ENCODE measurements around the gene INPP5F.
A peak's percentile ranks its signal among the peaks of the same experiment; 100 is the strongest.
"Not testable (repeated sequence)": the region's sequence is repeated elsewhere in the genome, so short reads cannot be mapped to it uniquely, and the experiment has no call there.

INPP5F gene

DNA sequence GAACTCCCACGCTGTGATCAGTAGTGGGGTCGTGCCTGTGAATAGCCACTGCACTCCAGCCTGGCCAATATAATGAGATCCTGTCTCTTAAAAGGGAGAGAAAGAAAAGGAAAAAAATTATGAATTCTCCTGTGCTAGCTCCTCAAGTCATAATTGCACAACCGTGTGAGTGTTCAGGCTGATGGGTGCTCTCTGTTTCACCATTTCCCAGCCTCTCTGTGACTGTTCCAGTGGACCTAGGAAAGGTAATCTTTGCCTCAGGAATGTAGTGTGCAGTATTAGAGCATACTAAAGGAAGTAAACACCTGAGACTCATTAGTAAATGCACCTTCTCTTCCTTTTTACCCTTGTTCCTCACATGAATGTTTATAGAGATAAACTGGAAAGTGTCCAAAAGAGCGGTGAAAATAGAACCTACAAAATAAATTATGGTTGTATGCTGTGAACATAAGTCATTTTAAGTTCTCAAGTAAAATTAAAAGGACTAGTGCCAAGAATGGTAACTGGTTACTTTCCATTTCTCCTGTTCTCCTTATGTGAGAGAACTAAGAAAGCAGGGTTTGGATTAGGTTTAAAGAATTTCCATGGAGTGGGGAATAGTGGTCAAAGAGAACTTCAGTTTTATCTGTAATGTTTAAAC, 42.7 kb downstream of the INPP5F start:
- no peak overlapping the region for H3K4me3 ChIP-seq (ENCODE audit: low read length)
- no peak overlapping the region for H3K4me2 ChIP-seq (ENCODE audit: low read length)
- H3K4me1 ChIP-seq (ENCODE audit: control insufficient read depth, insufficient read depth, low read length) = peaks cover 40% of the 10 kb centered on the region
- H3K27me3 ChIP-seq (ENCODE audit: control insufficient read depth, insufficient read depth, low read length) = no peaks in the 10 kb centered on the region
- H3K36me3 ChIP-seq (ENCODE audit: insufficient read depth, low read length) = no peaks in the 10 kb centered on the region
- H3K9me3 ChIP-seq (replicated peaks; ENCODE audit: low read length) = no peaks in the 10 kb centered on the region
- H3K9ac ChIP-seq (ENCODE audit: low read depth, low read length) = no peak overlapping the region

DNA sequence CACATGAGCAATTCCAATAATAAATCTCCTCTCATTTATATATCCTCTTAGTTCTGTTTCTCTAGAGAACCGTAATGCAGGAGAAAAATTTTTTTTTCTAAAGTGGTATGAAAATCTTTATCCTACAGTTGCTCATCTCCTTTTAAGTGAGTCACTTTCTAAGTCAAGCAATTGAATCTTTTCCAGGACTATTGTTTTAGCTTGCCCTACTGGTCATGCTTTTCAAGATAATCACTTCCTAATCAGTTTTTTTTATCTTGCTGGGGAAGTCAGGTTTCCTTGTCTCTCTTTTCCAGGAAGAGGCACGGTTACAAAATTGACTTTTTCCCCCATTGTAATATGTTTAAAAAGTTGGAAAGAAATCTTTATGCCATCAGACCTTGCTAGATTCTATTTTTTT, 44.0 kb downstream of the INPP5F start:
- Histone ChIP-seq H3K4me1 (ENCODE audit: control insufficient read depth, insufficient read depth, low read length) (peaks cover 40% of the 10 kb centered on the region), H3K4me3 (ENCODE audit: low read length) (peak overlapping the region; percentile 23), H3K9me3 (replicated peaks; ENCODE audit: low read length) (no peaks in the 10 kb centered on the region), H3K36me3 (ENCODE audit: insufficient read depth, low read length) (no peaks in the 10 kb centered on the region), H3K4me2 (ENCODE audit: low read length) (peak overlapping the region; percentile 61), H3K27me3 (ENCODE audit: control insufficient read depth, insufficient read depth, low read length) (no peaks in the 10 kb centered on the region), H3K9ac (ENCODE audit: low read depth, low read length) (peak overlapping the region; percentile 39)

DNA sequence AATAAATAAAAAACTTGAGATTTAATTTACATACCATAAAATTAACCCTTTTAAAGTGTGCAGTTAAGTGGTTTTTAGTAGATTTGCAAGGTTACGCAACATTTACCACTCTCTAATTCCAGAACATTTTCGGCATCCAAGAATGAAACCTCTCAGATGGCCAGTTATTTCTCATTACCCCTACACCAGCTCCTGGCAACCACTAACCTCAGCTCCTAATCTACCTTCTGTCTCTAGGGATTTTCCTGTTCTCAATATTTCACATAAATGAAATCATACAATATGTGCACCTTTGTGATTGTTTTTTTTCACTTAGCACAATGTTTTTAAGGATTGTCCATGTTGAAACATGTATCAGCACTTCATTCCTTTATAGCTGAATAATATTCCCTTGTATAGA, 45.1 kb downstream of the INPP5F start:
- H3K36me3 ChIP-seq (ENCODE audit: insufficient read depth, low read length) = no peaks in the 10 kb centered on the region
- H3K4me1 ChIP-seq (ENCODE audit: control insufficient read depth, insufficient read depth, low read length) = peaks cover 40% of the 10 kb centered on the region
- no peaks in the 10 kb centered on the region for H3K9me3 ChIP-seq (replicated peaks; ENCODE audit: low read length)
- no peaks in the 10 kb centered on the region for H3K27me3 ChIP-seq (ENCODE audit: control insufficient read depth, insufficient read depth, low read length)
- H3K4me3 ChIP-seq (ENCODE audit: low read length) = no peak overlapping the region
- H3K9ac ChIP-seq (ENCODE audit: low read depth, low read length) = no peak overlapping the region
- H3K4me2 ChIP-seq (ENCODE audit: low read length) = peak overlapping the region; percentile 48

DNA sequence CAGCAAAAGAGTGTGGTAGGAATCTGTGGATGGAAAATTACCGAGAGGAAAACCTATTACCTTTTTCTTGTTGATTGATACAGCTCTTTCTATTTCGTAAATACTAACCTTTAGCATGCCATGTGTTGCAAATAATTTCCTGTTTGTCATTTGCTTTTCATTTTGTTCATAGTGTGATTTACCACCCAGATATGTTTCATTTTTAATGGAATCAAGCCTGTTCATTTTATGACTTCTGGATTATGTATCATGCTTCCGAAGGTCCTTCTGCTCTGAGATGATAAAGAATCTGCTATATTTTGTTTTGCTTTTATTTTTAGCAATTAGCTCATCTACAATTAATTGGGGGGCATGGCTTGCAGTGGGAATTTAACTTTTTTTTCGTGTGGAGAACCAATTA, 46.5 kb downstream of the INPP5F start:
- peaks cover 38% of the 10 kb centered on the region for H3K4me1 ChIP-seq (ENCODE audit: control insufficient read depth, insufficient read depth, low read length)
- H3K4me2 ChIP-seq (ENCODE audit: low read length) = no peak overlapping the region
- no peak overlapping the region for H3K4me3 ChIP-seq (ENCODE audit: low read length)
- no peaks in the 10 kb centered on the region for H3K36me3 ChIP-seq (ENCODE audit: insufficient read depth, low read length)
- H3K9me3 ChIP-seq (replicated peaks; ENCODE audit: low read length) = no peaks in the 10 kb centered on the region
- H3K27me3 ChIP-seq (ENCODE audit: control insufficient read depth, insufficient read depth, low read length) = no peaks in the 10 kb centered on the region
- H3K9ac ChIP-seq (ENCODE audit: low read depth, low read length) = no peak overlapping the region

DNA sequence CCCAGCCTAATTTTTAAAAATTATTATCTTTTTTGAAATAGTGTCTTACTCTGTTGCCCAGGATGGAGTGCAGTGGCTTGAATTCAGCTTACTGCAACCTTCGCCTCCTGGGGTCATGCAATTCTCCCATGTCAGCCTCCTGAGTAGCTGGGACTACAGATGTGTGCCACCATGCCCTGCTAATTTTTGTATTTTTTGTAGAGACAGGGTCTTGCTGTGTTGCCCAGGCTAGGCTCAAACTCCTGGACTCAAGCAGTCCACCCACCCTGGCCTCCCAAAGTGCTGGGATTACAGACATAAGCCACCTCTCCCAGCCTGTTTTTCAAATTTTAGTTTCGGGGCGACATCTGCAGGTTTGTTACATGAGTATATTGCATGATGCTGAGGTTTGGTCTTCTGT, 47.2 kb downstream of the INPP5F start:
- not testable (repeated sequence) for H3K9ac ChIP-seq (ENCODE audit: low read depth, low read length); H3K4me2 ChIP-seq (ENCODE audit: low read length); H3K4me3 ChIP-seq (ENCODE audit: low read length); H3K36me3 ChIP-seq (ENCODE audit: insufficient read depth, low read length); H3K27me3 ChIP-seq (ENCODE audit: control insufficient read depth, insufficient read depth, low read length); H3K9me3 ChIP-seq (replicated peaks; ENCODE audit: low read length)
- H3K4me1 ChIP-seq (ENCODE audit: control insufficient read depth, insufficient read depth, low read length) = peaks cover 31% of the 10 kb centered on the region

DNA sequence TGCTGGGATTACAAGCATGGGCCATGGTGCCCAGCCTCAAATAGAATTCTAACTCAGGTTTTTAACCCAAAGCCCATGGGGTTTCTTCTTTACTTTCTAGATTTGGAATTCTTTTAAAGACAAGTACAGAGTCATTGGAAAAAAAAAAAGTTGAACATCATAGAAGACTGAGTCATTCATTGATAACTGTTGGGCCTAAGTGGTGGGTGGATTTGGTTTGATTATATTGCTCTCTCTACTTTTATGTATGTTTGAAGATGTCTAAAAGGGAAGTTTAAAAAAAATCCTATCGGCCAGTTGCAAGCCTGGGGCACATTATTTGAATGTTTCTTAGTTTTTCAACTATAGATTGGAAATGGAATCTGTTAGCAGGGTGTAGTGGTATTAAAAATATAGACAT, 49.7 kb downstream of the INPP5F start:
- H3K9ac ChIP-seq (ENCODE audit: low read depth, low read length) = no peak overlapping the region
- H3K4me1 ChIP-seq (ENCODE audit: control insufficient read depth, insufficient read depth, low read length) = peaks cover 12% of the 10 kb centered on the region
- no peaks in the 10 kb centered on the region for H3K27me3 ChIP-seq (ENCODE audit: control insufficient read depth, insufficient read depth, low read length)
- no peaks in the 10 kb centered on the region for H3K9me3 ChIP-seq (replicated peaks; ENCODE audit: low read length)
- H3K36me3 ChIP-seq (ENCODE audit: insufficient read depth, low read length) = no peaks in the 10 kb centered on the region
- no peak overlapping the region for H3K4me2 ChIP-seq (ENCODE audit: low read length)
- H3K4me3 ChIP-seq (ENCODE audit: low read length) = no peak overlapping the region

DNA sequence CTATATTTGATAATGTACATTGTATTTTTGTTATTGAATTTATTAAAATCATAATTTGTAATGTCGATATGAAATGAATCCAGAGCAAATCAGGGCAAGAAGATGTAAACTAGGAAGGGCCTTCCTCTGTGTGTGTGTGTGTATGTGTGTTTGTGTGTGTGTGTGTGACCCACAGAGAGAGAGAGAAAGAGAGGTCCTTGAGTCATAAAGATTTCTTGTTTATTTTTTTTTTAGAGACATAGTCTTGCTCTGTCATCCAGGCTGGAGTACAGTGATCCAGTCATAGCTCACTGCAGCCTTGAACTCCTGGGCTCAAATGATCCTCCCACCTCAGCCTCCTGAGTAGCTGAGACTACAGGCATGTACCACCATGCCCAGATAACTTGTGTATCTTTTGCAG, 50.7 kb downstream of the INPP5F start:
- H3K27me3 ChIP-seq (ENCODE audit: control insufficient read depth, insufficient read depth, low read length) = no peaks in the 10 kb centered on the region
- H3K4me3 ChIP-seq (ENCODE audit: low read length) = no peak overlapping the region
- H3K9me3 ChIP-seq (replicated peaks; ENCODE audit: low read length) = no peaks in the 10 kb centered on the region
- no peak overlapping the region for H3K4me2 ChIP-seq (ENCODE audit: low read length)
- H3K36me3 ChIP-seq (ENCODE audit: insufficient read depth, low read length) = no peaks in the 10 kb centered on the region
- H3K4me1 ChIP-seq (ENCODE audit: control insufficient read depth, insufficient read depth, low read length) = peaks cover 2% of the 10 kb centered on the region
- H3K9ac ChIP-seq (ENCODE audit: low read depth, low read length) = no peak overlapping the region

DNA sequence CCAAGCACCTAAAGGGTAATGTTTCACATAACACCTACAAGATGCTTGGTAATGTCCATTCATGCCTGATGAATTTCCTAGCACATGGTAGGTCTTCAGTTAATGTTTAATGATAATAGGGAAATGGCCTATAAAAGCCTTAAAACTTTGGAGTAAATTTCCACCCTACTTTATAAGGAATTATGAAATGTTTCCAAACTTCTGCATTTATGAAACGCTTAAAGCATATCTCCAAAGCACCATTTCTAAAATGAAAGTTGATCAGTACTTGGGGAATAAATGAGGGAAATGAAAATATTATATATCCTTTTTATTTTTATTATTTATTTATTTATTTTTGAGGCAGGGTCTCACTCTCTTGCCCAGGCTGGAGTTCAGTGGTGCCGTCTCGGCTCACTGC, 51.8 kb downstream of the INPP5F start:
- peaks cover 2% of the 10 kb centered on the region for H3K4me1 ChIP-seq (ENCODE audit: control insufficient read depth, insufficient read depth, low read length)
- H3K36me3 ChIP-seq (ENCODE audit: insufficient read depth, low read length) = no peaks in the 10 kb centered on the region
- no peak overlapping the region for H3K4me3 ChIP-seq (ENCODE audit: low read length)
- H3K9me3 ChIP-seq (replicated peaks; ENCODE audit: low read length) = no peaks in the 10 kb centered on the region
- no peak overlapping the region for H3K4me2 ChIP-seq (ENCODE audit: low read length)
- no peaks in the 10 kb centered on the region for H3K27me3 ChIP-seq (ENCODE audit: control insufficient read depth, insufficient read depth, low read length)
- H3K9ac ChIP-seq (ENCODE audit: low read depth, low read length) = no peak overlapping the region

DNA sequence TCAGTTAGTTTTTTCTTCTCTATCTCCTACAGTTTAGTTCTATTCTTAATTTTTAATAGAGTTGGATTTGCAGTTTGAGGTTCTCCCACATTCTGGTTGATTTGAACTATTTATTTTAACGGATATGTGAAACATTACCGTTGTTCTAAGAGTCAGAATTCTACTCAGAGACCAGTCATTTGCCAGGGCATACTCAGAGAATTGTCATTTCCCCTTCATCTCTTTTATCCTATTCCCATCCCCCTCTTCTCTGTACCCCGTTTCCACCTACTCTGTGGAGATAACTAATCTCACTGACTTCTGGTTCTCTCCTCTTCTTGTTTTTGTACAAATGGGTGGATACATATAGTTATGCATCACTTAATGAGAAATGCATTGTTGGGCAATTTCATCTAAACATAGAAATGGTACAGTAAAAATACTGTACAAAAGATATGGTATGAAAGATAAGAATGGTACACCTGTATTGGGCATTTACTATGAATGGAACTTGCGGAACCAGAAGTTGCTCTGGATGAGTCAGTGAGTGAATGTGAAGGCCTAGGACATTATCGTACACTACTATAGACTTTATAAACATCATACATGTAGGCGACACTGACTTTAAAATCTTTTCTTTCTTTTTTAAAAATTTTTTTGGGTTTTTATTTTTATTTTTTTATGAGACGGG, 53.1 kb downstream of the INPP5F start:
- Histone ChIP-seq H3K4me3 (ENCODE audit: low read length) (no peak overlapping the region), H3K4me1 (ENCODE audit: control insufficient read depth, insufficient read depth, low read length) (peaks cover 2% of the 10 kb centered on the region), H3K4me2 (ENCODE audit: low read length) (no peak overlapping the region)

DNA sequence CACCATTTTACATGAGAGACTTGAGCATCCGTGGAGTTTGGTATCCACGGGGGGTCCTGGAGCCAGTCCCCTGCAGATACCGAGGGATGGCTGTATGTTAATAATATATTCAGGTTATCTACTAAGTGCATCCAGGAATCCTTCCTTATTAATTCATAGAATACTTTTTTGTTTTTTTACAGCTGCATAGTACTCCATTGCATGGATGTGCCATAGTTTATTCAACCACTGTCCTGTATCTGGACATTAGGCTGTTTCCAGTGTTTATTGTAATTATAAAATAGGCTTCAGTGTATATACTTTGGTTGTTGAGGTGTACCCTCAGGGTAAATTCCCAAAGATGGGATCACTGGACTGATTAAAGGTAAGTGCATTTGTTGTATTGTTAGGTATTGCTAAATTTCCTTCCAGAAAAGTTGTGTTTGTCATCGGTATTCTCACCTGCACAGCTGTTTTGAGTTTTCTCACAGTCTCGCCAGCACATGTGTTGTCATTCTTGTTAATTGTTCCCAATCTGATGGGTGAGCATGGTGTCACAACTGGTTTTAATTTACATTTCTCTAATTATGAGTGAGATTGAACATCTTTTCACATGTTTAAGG, 55.1 kb downstream of the INPP5F start:
- Histone ChIP-seq H3K4me2 (ENCODE audit: low read length) (no peak overlapping the region), H3K27me3 (ENCODE audit: control insufficient read depth, insufficient read depth, low read length) (no peaks in the 10 kb centered on the region), H3K4me1 (ENCODE audit: control insufficient read depth, insufficient read depth, low read length) (peaks cover 2% of the 10 kb centered on the region), H3K4me3 (ENCODE audit: low read length) (no peak overlapping the region), H3K9ac (ENCODE audit: low read depth, low read length) (no peak overlapping the region), H3K36me3 (ENCODE audit: insufficient read depth, low read length) (no peaks in the 10 kb centered on the region), H3K9me3 (replicated peaks; ENCODE audit: low read length) (no peaks in the 10 kb centered on the region)

More for the DNA sequence above, 53.1 kb downstream of the INPP5F start:
- Histone ChIP-seq H3K9me3 (replicated peaks; ENCODE audit: low read length) (no peaks in the 10 kb centered on the region), H3K27me3 (ENCODE audit: control insufficient read depth, insufficient read depth, low read length) (no peaks in the 10 kb centered on the region), H3K36me3 (ENCODE audit: insufficient read depth, low read length) (no peaks in the 10 kb centered on the region), H3K9ac (ENCODE audit: low read depth, low read length) (no peak overlapping the region)

DNA sequence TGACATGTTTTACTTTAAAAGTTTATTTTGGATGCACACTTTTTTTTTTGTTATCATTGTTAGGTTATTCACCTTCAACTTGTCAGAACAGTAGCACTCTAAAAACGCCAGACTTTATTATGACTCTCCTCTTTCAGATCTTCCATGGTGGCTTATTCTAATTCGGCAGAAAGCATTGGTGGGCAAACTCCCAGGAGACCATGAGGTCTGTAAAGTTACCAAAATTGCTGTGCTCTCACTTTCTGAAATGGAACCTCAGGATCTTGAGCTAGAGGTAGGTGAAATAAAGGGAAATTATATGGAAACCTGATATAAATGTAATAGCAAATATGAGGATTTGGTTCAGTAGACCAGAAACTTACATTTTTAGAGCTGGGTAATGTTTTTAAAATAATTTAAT, 55.6 kb downstream of the INPP5F start:
- Histone ChIP-seq H3K4me3 (ENCODE audit: low read length) (no peak overlapping the region), H3K4me1 (ENCODE audit: control insufficient read depth, insufficient read depth, low read length) (peaks cover 2% of the 10 kb centered on the region), H3K27me3 (ENCODE audit: control insufficient read depth, insufficient read depth, low read length) (no peaks in the 10 kb centered on the region), H3K36me3 (ENCODE audit: insufficient read depth, low read length) (no peaks in the 10 kb centered on the region), H3K4me2 (ENCODE audit: low read length) (no peak overlapping the region), H3K9me3 (replicated peaks; ENCODE audit: low read length) (no peaks in the 10 kb centered on the region), H3K9ac (ENCODE audit: low read depth, low read length) (no peak overlapping the region)
